ENCODE results near the gene ZNF488. TPM values are rescaled to one million over a fixed set of nuclear protein-coding genes. Genes with fewer than 3 reads are reported as not detected.

The ZNF488 gene
- total and polyA plus RNA-seq, 2 donors (not counting 1 experiment from before 2014, with no cell fraction given) = not detected

DNA sequence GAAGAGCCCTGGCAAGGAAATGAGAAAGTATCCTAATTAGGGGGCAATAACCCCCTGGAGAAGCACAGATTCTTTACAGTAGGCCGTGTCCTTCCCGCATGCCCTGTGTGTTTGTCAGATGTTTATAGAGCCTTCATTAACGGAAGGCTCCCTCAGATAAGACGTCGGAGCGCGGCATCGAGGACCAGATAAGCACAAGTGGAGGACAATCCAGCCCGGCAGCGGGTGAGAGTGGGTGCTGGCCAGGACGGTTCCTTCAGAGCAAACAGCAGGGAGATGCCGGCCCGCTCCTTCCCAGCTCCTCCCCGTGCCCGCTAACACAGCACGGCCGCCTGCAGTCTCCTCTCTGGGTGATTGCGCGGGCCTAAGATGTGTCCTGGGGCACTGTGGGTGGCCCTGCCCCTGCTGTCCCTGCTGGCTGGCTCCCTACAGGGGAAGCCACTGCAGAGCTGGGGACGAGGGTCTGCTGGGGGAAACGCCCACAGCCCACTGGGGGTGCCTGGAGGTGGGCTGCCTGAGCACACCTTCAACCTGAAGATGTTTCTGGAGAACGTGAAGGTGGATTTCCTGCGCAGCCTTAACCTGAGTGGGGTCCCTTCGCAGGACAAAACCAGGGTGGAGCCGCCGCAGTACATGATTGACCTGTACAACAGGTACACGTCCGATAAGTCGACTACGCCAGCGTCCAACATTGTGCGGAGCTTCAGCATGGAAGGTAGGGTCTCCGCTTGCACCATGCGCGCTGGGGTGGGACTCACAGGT lies 61.6 kb downstream of the ZNF488 start, which contains the start of gene GDF2:
Gene GDF2, plus strand, starts transcription at position 155 of the 762 bp plus-strand sequence. Its CDS starts 215 bp downstream, at position 370.
- POLR2A ChIA-PET = no interaction called here
- H3K4me1 ChIP-seq (ENCODE audit: control insufficient read depth in 2 of 2, insufficient read depth in 2 of 2, low read length in 2 of 2) = no peaks in the 10 kb centered on the region

More for the DNA sequence above, 61.6 kb downstream of the ZNF488 start, which contains the start of gene GDF2:
- 93% methylated on average over 32 of the region's 35 CpGs for WGBS (ENCODE audit: insufficient coverage)
- intact Hi-C loops (cut with micrococcal nuclease) = no loop called here
- CTCF ChIA-PET = interaction anchor here (0.8 to 1.2 kb wide), 2 partner anchors 11 to 298 kb away, joined by 4 read pairs; no protein-coding TSS in a partner anchor
- Histone ChIP-seq H3K4me2 (replicated peaks; ENCODE audit: low read depth, low read length, poor library complexity, severe bottlenecking) (no peak within 1 kb of the TSS), H3K27ac (ENCODE audit: low read length in 2 of 2) (no peak within 1 kb of the TSS), H4K20me1 (ENCODE audit: control insufficient read depth, insufficient read depth, low read length, poor library complexity, severe bottlenecking) (no peaks in the 10 kb centered on the region), H3K4me3 (ENCODE audit: control extremely low read depth in 1 of 5, extremely low read depth in 1 of 5, insufficient read depth in 1 of 5, low read depth in 2 of 5, low read length in 4 of 5) (no peak within 1 kb of the TSS), H2AFZ (ENCODE audit: insufficient read depth, low read depth, low read length, poor library complexity, severe bottlenecking) (no peak within 1 kb of the TSS), H3K9me3 (ENCODE audit: control extremely low read depth in 1 of 3, control insufficient read depth in 2 of 3, insufficient read depth in 1 of 3, low read length in 2 of 3) (no peaks in the 10 kb centered on the region), H3K36me3 (replicated peaks in 1 of 2; ENCODE audit: control extremely low read depth in 1 of 2, control insufficient read depth in 1 of 2, extremely low read depth in 1 of 2, insufficient read depth in 2 of 2, low read length in 1 of 2) (no peaks in the 10 kb centered on the region), H3K9ac (ENCODE audit: low read length) (no peak within 1 kb of the TSS), H3K27me3 (replicated peaks in 1 of 4; ENCODE audit: control extremely low read depth in 1 of 4, control insufficient read depth in 3 of 4, insufficient read depth in 4 of 4, low read length in 3 of 4) (no peaks in the 10 kb centered on the region), H3K79me2 (ENCODE audit: control insufficient read depth, insufficient read depth, low read length) (no peaks in the 10 kb centered on the region)
- TF ChIP-seq CTCF (IDR thresholded peaks at IDR 0.05) (no peak), EZH2 (IDR thresholded peaks at IDR 0.05; ENCODE audit: borderline replicate concordance, insufficient read depth, low read depth, low read length, poor library complexity, severe bottlenecking) (no peak)
- Mint-ChIP-seq H3K4me3 (no peak within 1 kb of the TSS), H3K27ac (no peak within 1 kb of the TSS), H3K27me3 (peaks cover 8% of the 10 kb centered on the region), H3K4me1 (no peaks in the 10 kb centered on the region), H3K9me3 (ENCODE audit: insufficient read depth) (no peaks in the 10 kb centered on the region)
- no peak for DNase-seq
- ATAC-seq (ENCODE audit: low read depth) = no peak

Data from B cell (primary cell).